Hepatocyte (in vitro differentiated cells): ENCODE data around the gene MAPK6. TPM values are rescaled to one million over a fixed set of nuclear protein-coding genes. Genes with fewer than 3 reads are reported as not detected.

ENCODE experiments used
- DNase-seq: peaks from one replicate; pipeline ENCODE4 v3.0.0-alpha.2; 2016; ENCODE audit warnings: low spot score
- H2AFZ ChIP-seq: fragments of 200-600 bp; sonication (generic); 2 replicates; pipeline ENCODE4 v1.6.0; 2016; ENCODE audit warnings: antibody characterized with exemption, mild to moderate bottlenecking
- H3K27ac ChIP-seq: fragments of 200-600 bp; sonication (generic); 2 replicates; pipeline ENCODE4 v1.5.1; 2016; ENCODE audit warnings: mild to moderate bottlenecking
- H3K27me3 ChIP-seq: fragments of 200-600 bp; sonication (generic); 2 replicates; pipeline ENCODE4 v1.6.1; 2016
- H3K36me3 ChIP-seq: fragments of 200-600 bp; sonication (generic); replicated peaks from 2 replicates; pipeline ENCODE4 v1.5.1; 2016; ENCODE audit warnings: low read depth; ENCODE audit not compliant: insufficient read depth
- H3K4me1 ChIP-seq: fragments of 200-600 bp; sonication (generic); 2 replicates; pipeline ENCODE4 v1.5.1; 2016; ENCODE audit warnings: mild to moderate bottlenecking, moderate library complexity; ENCODE audit not compliant: insufficient read depth
- H3K4me2 ChIP-seq: fragments of 200-600 bp; sonication (generic); 2 replicates; pipeline ENCODE4 v1.6.0; 2016
- H3K4me3 ChIP-seq: fragments of 200-600 bp; sonication (generic); 2 replicates; pipeline ENCODE4 v1.5.1; 2016; ENCODE audit warnings: mild to moderate bottlenecking
- H3K79me2 ChIP-seq: fragments of 200-600 bp; sonication (generic); 2 replicates; pipeline ENCODE4 v1.6.0; 2017; ENCODE audit warnings: mild to moderate bottlenecking
- H3K9me2 ChIP-seq: fragments of 200-600 bp; sonication (generic); replicated peaks from 2 replicates; pipeline ENCODE4 v1.6.0; 2017; ENCODE audit warnings: mild to moderate bottlenecking; ENCODE audit not compliant: insufficient read depth
- H3K9me3 ChIP-seq: fragments of 200-600 bp; sonication (generic); 2 replicates; pipeline ENCODE4 v1.5.1; 2016; ENCODE audit warnings: low read depth, mild to moderate bottlenecking
- H4K20me1 ChIP-seq: fragments of 200-600 bp; sonication (generic); 2 replicates; pipeline ENCODE4 v1.6.0; 2016; ENCODE audit warnings: mild to moderate bottlenecking; ENCODE audit not compliant: insufficient read depth, poor library complexity, severe bottlenecking
- CTCF ChIP-seq: fragments of 200-600 bp; sonication (generic); IDR thresholded peaks from 2 replicates; pipeline ENCODE4 v1.5.1; 2016; ENCODE audit warnings: antibody characterized with exemption, mild to moderate bottlenecking; ENCODE audit not compliant: poor library complexity
- EZH2 ChIP-seq: fragments of 200-600 bp; sonication (generic); IDR thresholded peaks from 2 replicates; pipeline ENCODE4 v1.6.1; 2016; ENCODE audit warnings: antibody characterized with exemption, mild to moderate bottlenecking, borderline replicate concordance
- EZH2phosphoT487 ChIP-seq: fragments of 200-600 bp; sonication (generic); IDR thresholded peaks from one replicate; pipeline ENCODE4 v1.6.1; 2018; ENCODE audit warnings: antibody characterized with exemption, mild to moderate bottlenecking, low read depth, moderate library complexity; ENCODE audit not compliant: unreplicated experiment, severe bottlenecking
- WGBS: methylation state at CpG from one replicate; pipeline ENCODE4 v1.1.6; 2016; ENCODE audit warnings: low lambda C conversion rate; ENCODE audit errors: missing lambda C conversion rate; 5-methylcytosine and 5-hydroxymethylcytosine counted together
- polyA plus RNA-seq: library from polyadenylated mRNA; unstranded; fragments of >200 nt; fragmentation: Nextera tagmentation; extraction: Ambion mirVana; gene quantifications from 2 replicates; pipeline ENCODE4 v1.2.1, GENCODE V29; 2016
- total RNA-seq: library from RNA; depleted of rRNA; stranded (reverse); fragments of >200 nt; gene quantifications from 2 replicates; pipeline ENCODE4 v1.2.3, GENCODE V29; 2014

Gene MAPK6
- total and polyA plus RNA-seq, 2 experiments from 2014 or later, result 37.8 to 123 TPM

GRCh38 chr15:52006702-52007340, 12.2 kb upstream of the MAPK6 start:
- WGBS, result 81% methylated on average over 3 of the region's 3 CpGs
- Histone ChIP-seq H3K4me2 (no peak overlapping the region), H3K4me1 (no peaks in the 10 kb centered on the region), H3K27ac (no peak overlapping the region), H3K27me3 (no peaks in the 10 kb centered on the region), H3K36me3 (no peaks in the 10 kb centered on the region), H3K4me3 (no peak overlapping the region), H3K79me2 (no peaks in the 10 kb centered on the region), H3K9me2 (no peaks in the 10 kb centered on the region), H2AFZ (no peak overlapping the region), H4K20me1 (no peaks in the 10 kb centered on the region), H3K9me3 (no peaks in the 10 kb centered on the region)
- TF ChIP-seq EZH2 (no peak), EZH2phosphoT487 (no peak), CTCF (no peak)
- no peak for DNase-seq

GRCh38 chr15:52008359-52008697, 10.7 kb upstream of the MAPK6 start:
- no peak for DNase-seq
- no peaks in the 10 kb centered on the region for H4K20me1 ChIP-seq
- no peak overlapping the region for H3K4me2 ChIP-seq
- WGBS, result 88% methylated on average over 5 of the region's 5 CpGs
- no peaks in the 10 kb centered on the region for H3K4me1 ChIP-seq
- no peak overlapping the region for H2AFZ ChIP-seq
- H3K79me2 ChIP-seq, result no peaks in the 10 kb centered on the region
- H3K9me2 ChIP-seq, result no peaks in the 10 kb centered on the region
- H3K4me3 ChIP-seq, result no peak overlapping the region
- no peaks in the 10 kb centered on the region for H3K36me3 ChIP-seq
- no peaks in the 10 kb centered on the region for H3K27me3 ChIP-seq
- TF ChIP-seq EZH2 (no peak), EZH2phosphoT487 (no peak), CTCF (no peak)
- H3K27ac ChIP-seq, result no peak overlapping the region
- no peaks in the 10 kb centered on the region for H3K9me3 ChIP-seq

GRCh38 chr15:52008698-52009434, 10.2 kb upstream of the MAPK6 start:
- H3K27ac ChIP-seq, result no peak overlapping the region
- DNase-seq, result no peak
- H3K27me3 ChIP-seq, result no peaks in the 10 kb centered on the region
- TF ChIP-seq CTCF (no peak), EZH2phosphoT487 (no peak), EZH2 (no peak)
- no peaks in the 10 kb centered on the region for H3K9me3 ChIP-seq
- H3K36me3 ChIP-seq, result no peaks in the 10 kb centered on the region
- H3K9me2 ChIP-seq, result no peaks in the 10 kb centered on the region
- WGBS, result 63% methylated on average over 2 of the region's 2 CpGs
- H2AFZ ChIP-seq, result no peak overlapping the region
- H3K79me2 ChIP-seq, result no peaks in the 10 kb centered on the region
- no peak overlapping the region for H3K4me2 ChIP-seq
- no peak overlapping the region for H3K4me3 ChIP-seq
- no peaks in the 10 kb centered on the region for H3K4me1 ChIP-seq
- no peaks in the 10 kb centered on the region for H4K20me1 ChIP-seq
